Endothelial cell of hepatic sinusoid (primary cell): Measurements from ENCODE around the gene POTEJ.
"Not testable (repeated sequence)": the region's sequence is repeated elsewhere in the genome, so short reads cannot be mapped to it uniquely, and the experiment has no call there.

Source experiments
- in situ Hi-C: cut with HindIII; loops from 2 replicates; pipeline ENCODE4 v1.10.0; 2017; ENCODE audit warnings: low sequenced_read_pairs

Gene POTEJ

DNA sequence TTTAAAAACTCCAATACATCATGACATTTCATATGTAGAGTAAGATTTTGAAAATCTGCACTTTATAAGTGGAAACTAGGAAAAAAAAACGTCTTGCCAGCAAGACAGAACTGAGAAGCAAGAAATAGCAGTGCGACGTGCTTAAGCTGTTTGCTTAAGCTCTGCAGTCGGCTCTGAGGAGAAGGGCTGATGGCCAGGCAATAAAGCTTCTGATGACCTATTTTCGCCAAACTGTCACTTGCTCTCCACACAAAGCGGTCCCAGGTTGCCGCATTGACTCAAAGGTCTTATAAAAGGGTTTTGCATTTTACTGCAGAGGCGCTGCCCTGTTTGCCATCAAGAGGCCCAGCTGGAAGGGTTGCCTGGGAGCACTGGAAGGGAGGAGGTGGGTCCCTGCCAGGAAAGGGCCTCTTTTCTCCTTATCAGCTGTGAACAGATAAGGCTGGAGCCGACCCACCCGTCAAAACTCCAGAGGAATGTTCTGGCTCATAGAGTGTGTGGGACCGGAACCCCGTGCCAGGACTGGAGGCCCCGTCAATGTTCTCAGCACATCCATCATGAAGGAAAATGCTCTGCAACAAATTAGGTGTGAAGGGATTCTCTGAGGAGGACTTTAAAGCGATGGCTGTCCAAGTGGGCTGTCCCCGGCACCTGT, 9.5 kb upstream of the POTEJ start:
- in situ Hi-C loops: not testable (repeated sequence)

DNA sequence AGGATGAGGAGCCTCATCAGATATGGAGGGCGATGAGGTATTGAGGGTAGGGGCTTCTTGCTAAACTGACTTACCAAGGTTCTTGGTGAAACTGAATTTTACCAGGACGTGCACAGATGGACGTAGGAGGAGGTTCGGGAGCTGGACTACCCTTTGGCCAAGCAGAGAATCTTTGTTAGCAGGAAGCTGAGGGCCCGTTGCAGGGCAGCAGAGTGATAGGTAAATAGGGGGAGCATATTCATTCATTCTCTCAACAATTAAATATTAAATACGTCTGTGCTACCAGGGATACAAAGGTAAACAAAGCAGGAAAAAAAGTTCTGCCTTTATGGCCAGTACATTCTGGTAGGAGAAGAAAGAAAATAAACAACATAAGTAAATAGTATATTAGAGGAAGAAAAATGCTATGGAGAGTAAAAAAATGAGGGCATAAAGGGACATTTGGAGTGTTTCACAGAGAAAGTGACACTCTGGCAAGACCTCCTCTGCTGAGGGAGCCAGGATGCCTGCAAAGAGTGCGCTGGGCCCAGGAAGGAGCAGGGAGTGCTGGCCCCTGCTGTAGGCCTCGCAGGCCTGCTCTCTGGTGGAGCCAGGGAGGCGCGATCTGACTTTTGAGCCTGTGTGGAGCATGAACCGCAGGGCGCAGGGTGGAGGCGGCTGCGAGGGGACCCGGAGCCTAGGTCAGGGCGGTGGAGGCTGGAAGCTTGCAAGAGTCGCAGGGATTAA, 2.8 kb upstream of the POTEJ start:
- in situ Hi-C loops: not testable (repeated sequence)

DNA sequence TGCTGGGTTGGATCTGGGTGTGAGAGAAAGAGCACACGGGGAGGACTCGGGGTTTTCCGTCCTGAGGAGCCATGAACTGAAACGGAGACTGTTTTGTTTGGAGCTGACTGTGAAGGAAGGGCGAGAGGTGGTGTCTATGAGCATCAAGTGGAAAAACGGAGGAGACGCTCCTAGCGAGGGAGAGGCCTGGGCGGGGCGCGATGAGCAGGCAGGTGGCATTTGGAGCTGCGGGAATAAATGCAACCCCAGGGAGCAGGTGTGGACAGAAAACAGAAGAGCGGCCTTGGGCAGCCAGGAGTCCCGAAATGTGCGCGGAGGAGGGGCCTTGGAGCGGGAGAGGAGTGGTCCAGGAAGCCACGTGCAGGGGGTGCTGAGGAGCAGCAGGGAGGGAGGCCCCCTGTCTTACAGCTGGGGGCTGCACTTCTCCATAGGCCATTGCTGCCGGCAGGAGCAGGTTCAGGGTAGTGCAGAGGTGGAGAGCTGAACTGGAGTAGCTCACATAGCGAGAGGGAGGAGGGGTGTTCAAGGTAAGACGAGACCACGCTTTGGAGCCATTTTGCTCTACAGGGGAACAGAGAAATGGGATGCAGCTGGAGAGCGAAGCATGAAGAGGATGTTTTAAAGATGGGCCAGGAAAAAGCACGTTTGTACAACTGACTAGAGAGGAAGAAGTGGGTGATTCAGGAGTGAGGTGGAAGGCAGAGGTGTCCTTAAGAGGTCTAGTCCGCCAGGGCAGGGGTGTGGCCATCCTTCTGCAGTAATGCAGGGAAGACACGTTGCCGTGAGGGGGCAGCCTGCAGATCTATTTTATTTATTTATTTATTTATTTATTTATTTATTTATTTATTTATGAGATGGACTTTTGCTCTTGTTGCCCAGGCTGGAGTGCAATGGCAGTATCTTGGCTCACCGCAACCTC, 2.0 kb upstream of the POTEJ start:
- in situ Hi-C loops: not testable (repeated sequence)

DNA sequence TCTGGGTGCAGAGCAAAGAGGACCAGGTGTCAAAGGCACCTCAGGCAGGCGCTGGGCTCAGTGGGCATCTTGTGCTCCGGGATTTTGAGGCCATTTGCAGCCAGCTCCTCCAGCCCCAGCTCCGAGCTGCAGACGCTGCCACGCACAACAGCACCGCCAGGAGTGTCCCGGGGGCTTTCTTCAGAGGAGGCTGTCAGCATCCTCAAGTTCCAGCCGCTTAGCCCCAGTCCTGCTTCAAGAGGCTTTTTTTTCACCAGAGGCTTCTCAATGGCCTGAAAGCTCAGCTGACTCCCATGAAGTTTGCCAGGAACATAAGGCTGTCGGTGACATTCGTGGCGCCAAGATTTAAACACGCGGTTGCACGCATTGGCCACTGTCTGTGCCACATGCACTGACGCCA, 754 bp upstream of the POTEJ start:
- in situ Hi-C loops: not testable (repeated sequence)

DNA sequence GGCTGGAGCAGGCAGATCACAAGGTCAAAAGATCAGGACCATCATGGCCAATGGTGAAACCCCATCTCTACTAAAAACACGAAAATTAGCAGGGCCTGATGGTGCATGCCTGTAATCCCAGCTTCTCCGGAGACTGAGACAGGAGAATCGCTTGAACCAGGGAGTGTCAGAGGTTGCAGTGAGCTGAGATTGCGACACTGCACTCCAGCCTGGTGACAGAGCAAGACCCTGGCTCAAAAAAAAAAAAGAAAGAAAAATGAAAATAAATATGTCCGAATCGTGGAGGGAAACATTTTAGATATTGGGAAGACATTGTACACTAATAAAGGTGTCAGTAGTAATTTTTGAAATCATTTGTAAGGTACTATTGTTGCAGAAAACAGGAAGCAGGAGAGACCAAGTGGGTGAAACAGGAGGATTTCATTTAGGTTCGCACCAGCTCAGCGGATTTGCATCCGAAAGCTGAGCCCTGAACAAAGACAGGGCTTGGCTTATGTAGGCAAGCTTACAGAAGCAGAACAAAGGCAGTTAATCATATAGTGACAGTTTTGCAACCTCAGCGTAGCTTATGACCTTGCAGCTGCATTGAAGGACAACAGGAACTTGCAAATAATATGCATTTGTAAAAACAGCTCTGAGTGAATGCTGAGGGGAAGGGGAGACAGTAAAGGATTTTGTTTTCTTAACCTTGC, 17.7 kb downstream of the POTEJ start:
- in situ Hi-C loops: not testable (repeated sequence)

DNA sequence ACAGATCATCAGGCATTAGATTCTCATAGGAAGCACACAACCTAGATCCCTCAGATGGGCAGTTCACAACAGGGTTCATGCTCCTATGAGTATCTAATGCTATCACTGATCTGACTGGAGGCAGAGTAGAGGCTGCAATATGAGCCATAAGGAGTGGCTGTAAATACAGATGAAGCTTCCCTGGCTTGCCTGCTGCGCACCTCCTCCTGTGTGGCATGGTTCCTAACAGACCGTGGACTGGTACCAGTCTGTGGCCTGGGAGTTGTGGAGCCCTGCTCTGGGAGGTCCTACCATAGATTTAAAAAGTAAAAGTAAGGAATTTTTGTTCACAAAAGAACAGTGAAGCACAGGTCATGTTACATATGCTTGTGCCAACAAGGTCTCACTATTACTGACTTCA, 27.7 kb downstream of the POTEJ start:
- in situ Hi-C loops: not testable (repeated sequence)

DNA sequence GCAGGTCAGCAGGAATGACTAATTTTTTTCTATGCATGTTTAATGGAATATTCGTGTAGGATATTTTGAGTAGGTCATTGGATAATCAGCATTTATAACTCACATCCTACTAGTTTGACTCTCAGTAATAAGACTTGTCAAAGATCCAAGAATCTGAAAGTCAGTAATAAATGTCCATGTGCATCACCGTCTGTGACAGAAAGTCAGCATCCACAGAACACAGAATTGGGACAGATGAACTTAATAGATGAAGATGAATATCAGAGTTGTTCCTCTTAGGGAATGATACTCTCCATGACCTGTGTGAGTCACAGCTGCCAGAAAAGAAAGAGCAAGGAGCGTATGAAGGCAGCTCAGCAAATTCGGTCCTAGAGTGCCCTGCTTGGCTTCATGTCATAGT, 30.4 kb downstream of the POTEJ start:
- in situ Hi-C loops: not testable (repeated sequence)

DNA sequence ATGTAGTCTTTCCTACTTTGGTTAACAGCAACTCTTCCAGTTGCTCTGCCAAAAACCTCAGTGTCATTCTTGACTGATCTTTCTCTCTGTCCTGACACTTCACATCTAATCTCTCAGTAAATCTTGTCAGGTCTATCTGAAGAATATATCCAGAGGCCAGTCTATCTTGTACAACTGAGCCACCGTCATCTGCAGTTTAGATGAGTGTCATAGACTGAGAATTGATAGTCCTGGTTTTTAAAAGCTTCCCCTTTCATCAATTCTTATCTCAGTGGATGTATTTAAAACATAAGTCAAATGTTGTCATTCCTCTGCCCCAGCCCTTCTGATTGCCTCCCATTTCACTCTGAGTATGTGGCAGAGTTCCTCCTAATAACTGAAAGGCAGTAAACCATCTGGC, 38.0 kb downstream of the POTEJ start:
- in situ Hi-C loops: not testable (repeated sequence)

DNA sequence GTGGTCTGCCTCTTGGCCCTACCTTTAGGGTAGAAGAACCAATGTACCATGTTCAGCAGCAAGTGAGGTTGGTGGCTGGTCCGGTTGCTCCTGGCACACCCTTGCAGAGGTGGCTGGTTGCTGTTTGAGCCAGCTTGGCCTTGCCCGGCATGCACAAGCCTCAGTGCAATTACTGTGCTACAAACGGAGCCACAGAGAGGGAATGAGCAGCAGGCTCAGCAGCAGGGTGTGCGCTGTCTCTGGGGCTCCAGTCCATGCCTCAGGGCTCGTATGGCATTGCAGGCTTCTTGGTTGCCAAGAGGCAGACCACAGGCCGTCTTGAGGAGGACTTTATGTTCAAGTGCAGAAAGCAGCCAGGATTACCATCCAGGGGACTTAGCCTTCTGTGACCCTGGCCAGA, 53.3 kb downstream of the POTEJ start:
- in situ Hi-C loops: not testable (repeated sequence)

DNA sequence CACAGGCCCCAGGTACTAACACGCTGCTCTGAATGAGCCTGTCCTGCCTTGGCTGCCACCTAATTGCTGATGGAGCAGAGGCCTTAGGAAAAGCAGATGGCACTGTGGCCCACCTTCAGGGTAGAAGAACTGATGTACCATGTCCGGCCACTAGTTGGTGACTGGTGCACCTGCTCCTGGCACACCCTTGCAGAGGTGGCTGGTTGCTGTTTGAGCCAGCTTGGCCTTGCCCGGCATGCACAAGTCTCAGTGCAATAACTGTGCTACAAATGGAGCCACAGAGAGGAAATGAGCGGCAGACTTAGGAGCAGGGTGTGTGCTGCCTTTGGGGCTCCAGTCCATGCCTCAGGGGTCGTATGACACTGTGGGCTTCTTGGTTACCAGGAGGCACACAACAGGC, 54.4 kb downstream of the POTEJ start:
- in situ Hi-C loops: not testable (repeated sequence)

DNA sequence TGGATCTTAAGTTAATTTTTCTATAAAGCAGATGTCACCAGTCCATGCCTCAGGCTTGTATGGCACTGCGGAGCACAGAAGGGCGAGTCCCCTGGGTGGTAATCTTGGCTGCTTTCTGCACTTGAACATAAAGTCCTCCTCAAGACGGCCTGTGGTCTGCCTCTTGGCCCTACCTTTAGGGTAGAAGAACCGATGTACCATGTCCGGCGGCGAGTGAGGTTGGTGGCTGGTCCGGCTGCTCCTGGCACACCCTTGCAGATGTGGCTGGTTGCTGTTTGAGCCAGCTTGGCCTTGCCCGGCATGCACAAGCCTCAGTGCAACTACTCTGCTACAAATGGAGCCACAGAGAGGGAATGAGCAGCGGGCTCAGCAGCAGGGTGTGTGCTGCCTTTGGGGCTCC, 56.3 kb downstream of the POTEJ start:
- in situ Hi-C loops: not testable (repeated sequence)

DNA sequence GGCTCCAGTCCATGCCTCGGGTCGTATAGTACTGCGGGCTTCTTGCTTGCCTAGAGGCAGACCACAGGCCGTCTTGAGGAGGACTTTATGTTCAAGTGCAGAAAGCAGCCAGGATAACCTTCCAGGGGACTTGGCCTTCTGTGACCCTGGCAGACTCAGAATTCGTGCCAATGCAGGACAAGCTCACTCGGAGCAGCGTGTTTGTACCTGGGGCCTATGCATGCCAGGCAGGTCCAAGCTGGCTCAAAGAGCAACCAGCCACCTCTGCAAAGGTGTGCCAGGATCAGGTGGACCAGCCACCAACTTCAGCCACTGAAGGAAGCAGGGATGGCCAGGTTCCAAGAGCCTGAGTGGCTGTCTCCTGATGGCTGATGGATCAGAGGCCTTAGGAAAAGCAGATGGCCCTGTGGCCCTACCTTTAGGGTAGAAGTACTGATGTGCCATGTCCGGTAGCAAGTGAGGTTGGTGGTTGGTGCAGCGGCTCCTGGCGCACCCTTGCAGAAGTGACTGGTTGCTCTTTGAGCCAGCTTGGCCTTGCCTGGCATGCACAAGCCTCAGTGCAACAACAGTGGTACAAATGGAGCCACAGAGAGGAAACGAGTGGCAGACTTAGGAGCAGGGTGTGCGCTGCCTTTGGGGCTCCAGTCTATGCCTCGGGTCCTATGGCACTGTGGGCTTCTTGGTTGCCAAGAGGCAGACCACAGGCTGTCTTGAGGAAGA, 58.9 kb downstream of the POTEJ start:
- in situ Hi-C loops: not testable (repeated sequence)

DNA sequence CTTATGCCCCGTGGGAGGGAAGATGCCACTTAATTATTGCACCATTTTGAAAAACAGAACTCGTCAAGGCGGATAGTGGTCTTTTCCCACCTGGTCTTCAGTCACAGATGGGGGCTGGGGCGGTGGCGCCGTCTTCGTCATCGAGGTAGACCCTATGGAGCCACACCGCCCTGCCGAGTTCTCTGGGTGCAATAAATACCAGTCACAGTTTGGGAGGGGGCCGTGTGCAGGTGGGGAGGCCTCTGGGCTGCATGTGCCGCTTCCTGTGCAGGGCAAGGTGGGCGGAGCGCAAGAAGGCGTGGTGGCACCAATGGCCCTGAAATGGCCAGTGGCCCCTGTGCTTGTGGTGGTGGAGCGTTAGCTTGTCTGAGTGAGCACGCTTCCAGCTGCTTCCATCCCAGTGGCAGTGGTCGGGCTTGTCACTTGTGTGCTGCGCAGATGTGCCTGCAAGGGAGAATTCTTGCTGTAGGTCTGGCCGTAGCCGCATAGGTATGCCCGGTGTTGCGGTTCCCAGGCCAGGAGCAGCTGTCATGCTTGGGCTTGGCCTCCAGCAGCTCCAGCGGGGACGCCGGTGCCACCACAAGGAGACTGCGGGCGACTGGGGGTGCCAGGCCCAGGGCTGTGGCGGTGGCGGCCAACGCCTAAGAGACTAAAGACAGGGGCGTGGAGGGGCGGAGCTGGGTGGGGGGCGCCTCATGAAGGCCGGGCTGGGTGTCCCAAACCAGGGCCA, 81.0 kb downstream of the POTEJ start:
- in situ Hi-C loops: not testable (repeated sequence)

DNA sequence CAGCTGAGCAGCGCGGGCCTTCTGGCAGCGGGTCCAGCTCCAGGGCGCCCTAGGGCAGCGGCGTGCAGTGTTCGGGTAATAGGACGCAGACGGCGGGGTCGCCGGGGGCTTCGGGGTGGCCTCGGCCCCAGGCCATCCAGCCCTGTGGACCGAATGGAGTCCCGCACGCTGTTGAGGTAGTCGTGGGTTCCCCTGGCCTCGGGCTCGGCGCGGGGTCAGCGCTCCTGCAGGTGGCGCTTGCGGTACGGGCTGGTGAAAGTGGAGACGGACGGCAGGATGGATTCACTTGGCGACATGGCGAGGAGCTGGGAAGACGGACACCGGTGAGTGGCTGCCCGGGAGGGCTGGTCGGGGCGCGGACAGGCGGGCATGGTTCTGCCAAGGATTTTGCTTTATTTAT, 82.2 kb downstream of the POTEJ start:
- in situ Hi-C loops: not testable (repeated sequence)

DNA sequence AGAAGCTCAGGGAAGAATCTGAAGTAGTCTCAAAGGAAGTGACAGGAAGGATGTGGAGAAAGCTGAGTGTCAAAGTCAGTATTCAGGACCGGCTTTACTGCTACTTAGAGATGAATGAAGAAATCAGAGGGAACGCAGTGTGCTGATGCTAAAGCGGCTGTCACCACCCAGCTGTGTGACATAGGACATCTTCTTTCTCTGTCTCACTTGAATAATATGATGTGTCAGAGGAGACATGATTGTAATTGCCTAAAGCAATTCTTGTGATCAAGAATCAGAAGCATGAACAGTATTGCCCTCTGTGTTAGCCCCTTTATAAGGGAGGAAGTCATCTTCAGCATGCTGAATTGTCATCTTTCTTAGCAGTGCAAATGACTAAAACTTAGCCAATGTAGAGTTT, 92.0 kb downstream of the POTEJ start:
- in situ Hi-C loops: not testable (repeated sequence)
